HG03439 (cell line): ENCODE results near the gene TEF.
A peak's percentile ranks its signal among the peaks of the same experiment; 100 is the strongest.

Experiments
- ATAC-seq: cut with Tn5 transposase; IDR thresholded peaks from one replicate; pipeline ENCODE4 v1.9.1; 2021; ENCODE audit warnings: mild to moderate bottlenecking, moderate library complexity; ENCODE audit not compliant: unreplicated experiment

Gene TEF

DNA sequence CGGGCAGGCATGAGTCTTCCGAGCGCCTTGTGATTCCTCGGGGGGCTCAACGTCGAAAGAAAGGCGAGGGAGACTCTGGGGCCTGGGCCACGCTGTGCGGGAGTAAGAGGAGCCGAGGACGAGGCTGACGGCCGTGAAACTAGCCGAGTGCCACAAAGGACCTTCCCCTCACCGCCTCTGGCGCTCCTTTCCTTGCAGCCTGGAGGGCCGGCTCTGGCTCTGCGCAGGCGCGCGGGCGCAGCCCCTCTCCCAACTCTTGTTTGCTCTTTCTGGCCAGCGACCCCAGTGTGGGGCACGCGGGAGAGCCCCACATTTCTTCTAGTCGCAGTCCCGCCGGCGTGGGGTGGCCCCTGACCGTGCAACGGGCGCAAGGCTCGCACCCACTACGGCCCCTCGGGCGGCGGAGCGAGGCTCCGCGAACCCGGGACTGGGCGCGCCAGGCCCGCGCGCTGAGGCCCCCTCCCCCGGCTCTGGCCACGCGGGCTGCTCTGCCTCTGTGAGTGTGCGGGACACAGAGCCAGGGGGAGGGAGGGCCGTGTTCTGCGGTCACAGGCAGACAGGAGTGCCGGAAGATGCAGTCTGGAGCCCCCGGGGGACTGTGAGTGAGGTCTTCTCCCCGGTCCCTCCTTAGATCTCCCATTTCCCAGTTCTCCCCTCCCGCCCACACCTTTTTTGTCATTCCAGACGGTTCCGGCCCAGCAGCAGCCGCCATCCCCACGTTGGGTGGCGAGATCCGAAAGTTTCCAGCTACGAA, 65.9 kb downstream of the TEF start:
- no peak for ATAC-seq

DNA sequence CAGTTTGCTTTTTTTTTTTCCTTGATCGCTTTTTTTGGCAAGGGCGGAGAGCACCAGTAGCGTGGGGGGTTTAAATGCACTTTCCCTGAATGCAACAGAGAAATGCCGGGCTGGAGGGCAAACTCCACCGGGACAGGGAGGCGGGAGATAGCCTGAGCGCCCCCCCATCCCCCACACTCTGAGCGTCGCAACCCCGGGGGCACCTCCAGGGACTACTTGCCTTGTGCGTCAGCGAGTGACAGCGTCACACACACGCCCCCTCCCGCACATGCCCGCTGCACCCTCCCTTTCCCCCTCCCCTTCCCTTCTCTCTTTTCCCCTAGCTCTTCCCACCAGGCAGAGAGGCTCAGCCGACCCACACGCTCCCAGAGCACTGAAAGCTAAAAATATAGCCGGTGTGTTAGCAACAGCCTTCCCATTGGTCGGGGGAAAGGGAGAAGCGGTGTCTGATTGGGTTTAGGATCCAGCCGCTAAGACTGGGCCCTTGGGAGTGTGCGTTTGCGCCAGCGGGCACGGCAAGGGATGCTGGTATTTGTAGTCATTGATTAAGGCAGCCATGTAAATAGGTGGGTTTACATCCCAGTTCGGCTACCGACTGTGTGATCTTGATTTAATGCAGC, 66.6 kb downstream of the TEF start:
- peak; percentile 32 for ATAC-seq
